LNCaP clone FGC (cell line): ENCODE measurements around the gene TMEM108.

Experiments used
- DNase-seq: peaks from one replicate; pipeline ENCODE4 v3.0.0-alpha.2; 2011; ENCODE audit warnings: low read depth
- H3K4me3 ChIP-seq: 2 replicates; pipeline ENCODE4 v1.5.1; 2011; ENCODE audit warnings: mild to moderate bottlenecking, low read depth, low read length, control low read depth
- TF ChIP-seq, protein P1 (sequence below): IDR thresholded peaks from 2 replicates; pipeline ENCODE4 v1.5.1; 2012; ENCODE audit warnings: mild to moderate bottlenecking; ENCODE audit not compliant: control insufficient read depth, insufficient read depth; ENCODE audit errors: extremely low read depth

Gene TMEM108

GRCh38 chr3:133209871-133210550 lies 171.8 kb downstream of the TMEM108 start:
- H3K4me3 ChIP-seq: no peak overlapping the region
- DNase-seq: no peak
- TF ChIP-seq, protein P1, sequence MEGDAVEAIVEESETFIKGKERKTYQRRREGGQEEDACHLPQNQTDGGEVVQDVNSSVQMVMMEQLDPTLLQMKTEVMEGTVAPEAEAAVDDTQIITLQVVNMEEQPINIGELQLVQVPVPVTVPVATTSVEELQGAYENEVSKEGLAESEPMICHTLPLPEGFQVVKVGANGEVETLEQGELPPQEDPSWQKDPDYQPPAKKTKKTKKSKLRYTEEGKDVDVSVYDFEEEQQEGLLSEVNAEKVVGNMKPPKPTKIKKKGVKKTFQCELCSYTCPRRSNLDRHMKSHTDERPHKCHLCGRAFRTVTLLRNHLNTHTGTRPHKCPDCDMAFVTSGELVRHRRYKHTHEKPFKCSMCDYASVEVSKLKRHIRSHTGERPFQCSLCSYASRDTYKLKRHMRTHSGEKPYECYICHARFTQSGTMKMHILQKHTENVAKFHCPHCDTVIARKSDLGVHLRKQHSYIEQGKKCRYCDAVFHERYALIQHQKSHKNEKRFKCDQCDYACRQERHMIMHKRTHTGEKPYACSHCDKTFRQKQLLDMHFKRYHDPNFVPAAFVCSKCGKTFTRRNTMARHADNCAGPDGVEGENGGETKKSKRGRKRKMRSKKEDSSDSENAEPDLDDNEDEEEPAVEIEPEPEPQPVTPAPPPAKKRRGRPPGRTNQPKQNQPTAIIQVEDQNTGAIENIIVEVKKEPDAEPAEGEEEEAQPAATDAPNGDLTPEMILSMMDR: no peak

DNA sequence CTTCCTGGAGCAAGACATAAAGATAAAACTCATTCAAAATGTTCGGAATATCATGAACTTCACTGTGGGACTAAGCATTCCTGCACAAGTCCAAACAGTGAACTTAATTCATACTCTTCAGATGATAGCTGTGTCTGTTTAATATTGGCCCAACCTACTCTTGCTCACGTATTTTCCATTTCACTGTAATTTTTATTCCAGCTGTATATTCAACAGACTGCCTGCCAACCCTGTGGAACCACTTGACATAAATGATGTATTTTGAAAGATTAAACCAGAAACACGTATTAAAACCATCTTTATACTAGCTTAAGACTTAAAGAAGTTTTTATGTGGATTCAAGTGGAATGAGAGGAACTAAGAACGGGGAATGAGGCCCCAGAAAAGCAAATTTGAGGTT lies 172.5 kb downstream of the TMEM108 start:
- H3K4me3 ChIP-seq: no peak overlapping the region
- TF ChIP-seq, protein P1: no peak
- no peak for DNase-seq

DNA sequence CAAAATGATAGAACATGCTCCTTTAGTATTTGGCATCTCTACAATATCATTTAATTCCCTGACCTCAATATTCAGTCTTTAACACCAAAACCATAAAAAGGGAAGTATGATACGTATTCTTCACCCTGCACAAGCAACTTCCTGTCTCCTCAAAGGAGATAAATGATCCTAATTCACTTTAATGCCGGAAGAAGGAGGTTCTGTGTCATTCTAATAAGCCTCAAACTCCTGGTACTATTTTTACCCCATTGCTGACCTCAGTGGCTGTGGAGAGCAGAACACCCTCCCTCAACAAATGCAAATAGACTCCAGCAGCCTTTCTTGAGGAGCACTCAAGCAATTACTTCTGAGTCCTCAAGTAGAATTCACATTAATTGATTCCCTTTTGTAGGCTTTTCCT lies 173.3 kb downstream of the TMEM108 start:
- TF ChIP-seq, protein P1: no peak
- no peak for DNase-seq
- no peak overlapping the region for H3K4me3 ChIP-seq

- DNase-seq: no peak
- no peak overlapping the region for H3K4me3 ChIP-seq
- TF ChIP-seq, protein P1: no peak
Observed at GRCh38 chr3:133211856-133212255, 173.7 kb downstream of the TMEM108 start.

GRCh38 chr3:133213937-133214336 lies 175.7 kb downstream of the TMEM108 start:
- TF ChIP-seq, protein P1: no peak
- no peak overlapping the region for H3K4me3 ChIP-seq
- DNase-seq: no peak

- no peak overlapping the region for H3K4me3 ChIP-seq
- TF ChIP-seq, protein P1: no peak
- no peak for DNase-seq
Observed at GRCh38 chr3:133227813-133228212, 189.6 kb downstream of the TMEM108 start.

DNA sequence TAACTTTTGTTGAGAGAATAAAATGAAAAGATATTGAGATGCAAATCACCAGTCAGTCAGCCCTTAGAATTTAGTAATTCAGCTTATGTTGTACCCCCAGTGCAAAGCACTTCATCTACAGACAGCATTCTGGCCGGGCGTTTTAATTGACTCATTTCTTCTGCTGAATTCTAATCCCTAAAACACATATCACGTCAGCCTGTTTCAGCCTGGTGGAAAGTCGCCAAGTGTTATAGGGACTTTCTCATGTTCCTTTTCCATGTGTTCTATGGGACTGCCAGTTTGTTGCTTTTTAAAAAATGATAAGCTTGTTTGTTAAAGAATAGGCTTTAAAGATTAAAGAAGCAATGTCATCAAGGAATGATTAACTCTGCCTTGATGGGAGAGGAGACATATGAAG lies 192.0 kb downstream of the TMEM108 start:
- TF ChIP-seq, protein P1: no peak
- no peak overlapping the region for H3K4me3 ChIP-seq
- no peak for DNase-seq
